Measurements from ENCODE around the gene GNAO1. TPM values are rescaled to one million over a fixed set of nuclear protein-coding genes. Genes with fewer than 3 reads are reported as not detected.

The GNAO1 gene
- total RNA-seq, 1 experiment from 2014 or later: not detected

- H3K27me3 ChIP-seq (replicated peaks; ENCODE audit: insufficient read depth, low read depth, low read length, poor library complexity): no peaks in the 10 kb centered on the region
- no peak for DNase-seq (ENCODE audit: low spot score)
- no peak overlapping the region for H3K4me3 ChIP-seq (ENCODE audit: low read depth, low read length, poor library complexity, severe bottlenecking)
- no peaks in the 10 kb centered on the region for H3K4me1 ChIP-seq (ENCODE audit: insufficient read depth, low read length, poor library complexity, severe bottlenecking)
- CTCF ChIA-PET: no interaction called here
- intact Hi-C loops (cut with micrococcal nuclease; ENCODE audit: unreplicated experiment): no loop called here
- POLR2A ChIA-PET (ENCODE audit: low non-redundant PET): no interaction called here
- no peaks in the 10 kb centered on the region for H3K36me3 ChIP-seq (ENCODE audit: insufficient read depth, low read length, poor library complexity, severe bottlenecking)
- H3K9me3 ChIP-seq (ENCODE audit: low read depth, low read length, poor library complexity, severe bottlenecking): no peaks in the 10 kb centered on the region
- no TSS peak for BruUV-seq (replicated peaks)
- H3K27ac ChIP-seq (ENCODE audit: low read depth, low read length, poor library complexity, severe bottlenecking): no peak overlapping the region
- no peak for TF ChIP-seq EZH2 (IDR thresholded peaks at IDR 0.05; ENCODE audit: borderline replicate concordance, low read depth, low read length, poor library complexity, severe bottlenecking)
- TF ChIP-seq, protein P1, sequence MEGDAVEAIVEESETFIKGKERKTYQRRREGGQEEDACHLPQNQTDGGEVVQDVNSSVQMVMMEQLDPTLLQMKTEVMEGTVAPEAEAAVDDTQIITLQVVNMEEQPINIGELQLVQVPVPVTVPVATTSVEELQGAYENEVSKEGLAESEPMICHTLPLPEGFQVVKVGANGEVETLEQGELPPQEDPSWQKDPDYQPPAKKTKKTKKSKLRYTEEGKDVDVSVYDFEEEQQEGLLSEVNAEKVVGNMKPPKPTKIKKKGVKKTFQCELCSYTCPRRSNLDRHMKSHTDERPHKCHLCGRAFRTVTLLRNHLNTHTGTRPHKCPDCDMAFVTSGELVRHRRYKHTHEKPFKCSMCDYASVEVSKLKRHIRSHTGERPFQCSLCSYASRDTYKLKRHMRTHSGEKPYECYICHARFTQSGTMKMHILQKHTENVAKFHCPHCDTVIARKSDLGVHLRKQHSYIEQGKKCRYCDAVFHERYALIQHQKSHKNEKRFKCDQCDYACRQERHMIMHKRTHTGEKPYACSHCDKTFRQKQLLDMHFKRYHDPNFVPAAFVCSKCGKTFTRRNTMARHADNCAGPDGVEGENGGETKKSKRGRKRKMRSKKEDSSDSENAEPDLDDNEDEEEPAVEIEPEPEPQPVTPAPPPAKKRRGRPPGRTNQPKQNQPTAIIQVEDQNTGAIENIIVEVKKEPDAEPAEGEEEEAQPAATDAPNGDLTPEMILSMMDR (conservative IDR thresholded peaks at IDR 0.05; ENCODE audit: low read depth, low read length): no peak
Measured at GRCh38 chr16:56289862-56290261, 98.6 kb downstream of the GNAO1 start.

- intact Hi-C loops (cut with micrococcal nuclease; ENCODE audit: unreplicated experiment): no loop called here
- H3K27me3 ChIP-seq (replicated peaks; ENCODE audit: insufficient read depth, low read depth, low read length, poor library complexity): no peaks in the 10 kb centered on the region
- no peak for DNase-seq (ENCODE audit: low spot score)
- TF ChIP-seq EZH2 (IDR thresholded peaks at IDR 0.05; ENCODE audit: borderline replicate concordance, low read depth, low read length, poor library complexity, severe bottlenecking): no peak
- TF ChIP-seq, protein P1 (conservative IDR thresholded peaks at IDR 0.05; ENCODE audit: low read depth, low read length): no peak
- H3K4me1 ChIP-seq (ENCODE audit: insufficient read depth, low read length, poor library complexity, severe bottlenecking): no peaks in the 10 kb centered on the region
- BruUV-seq (replicated peaks): no TSS peak
- CTCF ChIA-PET: no interaction called here
- H3K9me3 ChIP-seq (ENCODE audit: low read depth, low read length, poor library complexity, severe bottlenecking): no peaks in the 10 kb centered on the region
- H3K4me3 ChIP-seq (ENCODE audit: low read depth, low read length, poor library complexity, severe bottlenecking): no peak overlapping the region
- no peak overlapping the region for H3K27ac ChIP-seq (ENCODE audit: low read depth, low read length, poor library complexity, severe bottlenecking)
- POLR2A ChIA-PET (ENCODE audit: low non-redundant PET): no interaction called here
- no peaks in the 10 kb centered on the region for H3K36me3 ChIP-seq (ENCODE audit: insufficient read depth, low read length, poor library complexity, severe bottlenecking)
Measured at GRCh38 chr16:56294014-56294413, 102.7 kb downstream of the GNAO1 start.

GRCh38 chr16:56294579-56294978 lies 103.3 kb downstream of the GNAO1 start:
- no peak overlapping the region for H3K4me3 ChIP-seq (ENCODE audit: low read depth, low read length, poor library complexity, severe bottlenecking)
- no peaks in the 10 kb centered on the region for H3K4me1 ChIP-seq (ENCODE audit: insufficient read depth, low read length, poor library complexity, severe bottlenecking)
- POLR2A ChIA-PET (ENCODE audit: low non-redundant PET): no interaction called here
- H3K36me3 ChIP-seq (ENCODE audit: insufficient read depth, low read length, poor library complexity, severe bottlenecking): no peaks in the 10 kb centered on the region
- no peak overlapping the region for H3K27ac ChIP-seq (ENCODE audit: low read depth, low read length, poor library complexity, severe bottlenecking)
- TF ChIP-seq, protein P1 (conservative IDR thresholded peaks at IDR 0.05; ENCODE audit: low read depth, low read length): no peak
- no peak for TF ChIP-seq EZH2 (IDR thresholded peaks at IDR 0.05; ENCODE audit: borderline replicate concordance, low read depth, low read length, poor library complexity, severe bottlenecking)
- no peaks in the 10 kb centered on the region for H3K27me3 ChIP-seq (replicated peaks; ENCODE audit: insufficient read depth, low read depth, low read length, poor library complexity)
- BruUV-seq (replicated peaks): no TSS peak
- DNase-seq (ENCODE audit: low spot score): no peak
- H3K9me3 ChIP-seq (ENCODE audit: low read depth, low read length, poor library complexity, severe bottlenecking): no peaks in the 10 kb centered on the region
- CTCF ChIA-PET: no interaction called here
- intact Hi-C loops (cut with micrococcal nuclease; ENCODE audit: unreplicated experiment): no loop called here
